H1 (cell line): ENCODE measurements around the gene SMYD3.

ENCODE experiments used
- BCL11A ChIP-seq, 2 experiments: IDR thresholded peaks; one replicate each; pipeline ENCODE4 v1.6.1; 2011; ENCODE audit warnings: low read depth in 2 of 2, low read length in 2 of 2, mild to moderate bottlenecking in 2 of 2
- CEBPB ChIP-seq: IDR thresholded peaks from 2 replicates; pipeline ENCODE4 v1.6.1; 2012; ENCODE audit warnings: low read depth, low read length
- CTCF ChIP-seq, 3 experiments: IDR thresholded peaks; 1 replicate in 2 of 3; 2 replicates in 1 of 3; pipeline versions ENCODE4 v1.5.1 to v1.6.1; 2011; ENCODE audit warnings: low read length in 3 of 3, mild to moderate bottlenecking in 3 of 3, inconsistent platforms in 2 of 3, low read depth in 1 of 3, moderate library complexity in 1 of 3; ENCODE audit not compliant: insufficient read depth in 1 of 3; ENCODE audit errors: control extremely low read depth in 1 of 3
- E2F6 ChIP-seq: IDR thresholded peaks from 2 replicates; pipeline ENCODE4 v1.6.1; 2012; ENCODE audit warnings: inconsistent platforms
- EP300 ChIP-seq, 2 experiments: IDR thresholded peaks; 1 replicate in 1 of 2; 2 replicates in 1 of 2; pipeline ENCODE4 v1.6.1; 2011 to 2012; ENCODE audit warnings: low read depth in 2 of 2, low read length in 2 of 2, mild to moderate bottlenecking in 2 of 2, borderline replicate concordance in 1 of 2, inconsistent platforms in 1 of 2, moderate library complexity in 1 of 2
- EZH2 ChIP-seq: fragments of 200-600 bp; sonication (generic); IDR thresholded peaks from 2 replicates; pipeline ENCODE4 v1.7.1; 2012; ENCODE audit warnings: low read depth, mild to moderate bottlenecking, moderate library complexity, low read length, inconsistent platforms; ENCODE audit not compliant: severe bottlenecking
- HDAC6 ChIP-seq: IDR thresholded peaks from one replicate; pipeline ENCODE4 v1.7.1; 2012; ENCODE audit warnings: low read depth, mild to moderate bottlenecking, inconsistent platforms, low read length, moderate library complexity
- KDM1A ChIP-seq: fragments of 200-600, 300-600 bp; sonication (generic); IDR thresholded peaks from 2 replicates; pipeline ENCODE4 v1.7.1; 2016; ENCODE audit warnings: mild to moderate bottlenecking, low read length, borderline replicate concordance
- POLR2A ChIP-seq, 2 experiments: IDR thresholded peaks; 1 replicate in 1 of 2; 2 replicates in 1 of 2; pipeline ENCODE4 v1.6.1; 2011; ENCODE audit warnings: low read depth in 2 of 2, low read length in 2 of 2, mild to moderate bottlenecking in 2 of 2; ENCODE audit errors: control extremely low read depth in 1 of 2
- POLR2AphosphoS5 ChIP-seq: IDR thresholded peaks from 2 replicates; pipeline ENCODE4 v1.6.1; 2011; ENCODE audit warnings: low read depth, low read length
- RAD21 ChIP-seq, 2 experiments: IDR thresholded peaks in 1 of 2; conservative IDR thresholded peaks in 1 of 2; 2 replicates each; pipeline ENCODE4 v1.6.1; 2011; ENCODE audit warnings: low read depth in 2 of 2, low read length in 2 of 2, improper control_type of control experiment in 1 of 2, inconsistent platforms in 1 of 2, mild to moderate bottlenecking in 1 of 2, moderate library complexity in 1 of 2
- SIN3A ChIP-seq, 2 experiments: IDR thresholded peaks in 1 of 2; conservative IDR thresholded peaks in 1 of 2; 2 replicates each; pipeline ENCODE4 v1.6.1; 2011 to 2012; ENCODE audit warnings: low read length in 2 of 2, improper control_type of control experiment in 1 of 2, low read depth in 1 of 2, mild to moderate bottlenecking in 1 of 2
- USF2 ChIP-seq: IDR thresholded peaks from 2 replicates; pipeline ENCODE4 v1.6.1; 2011; ENCODE audit warnings: low read length, improper control_type of control experiment
- ZNF274 ChIP-seq: IDR thresholded peaks from 2 replicates; pipeline ENCODE4 v1.7.0; 2012; ENCODE audit warnings: low read length, borderline replicate concordance; ENCODE audit errors: extremely low read depth

- TF ChIP-seq POLR2A (IDR thresholded peaks at IDR 0.05; ENCODE audit: control extremely low read depth in 1 of 2, low read depth in 2 of 2, low read length in 2 of 2) (no peak), EZH2 (no peak), CEBPB (no peak), E2F6 (no peak), CTCF (IDR thresholded peaks at IDR 0.05; ENCODE audit: control extremely low read depth in 1 of 3, insufficient read depth in 1 of 3, low read depth in 1 of 3, low read length in 3 of 3) (no peak), ZNF274 (no peak), HDAC6 (no peak), USF2 (no peak), SIN3A (conservative IDR thresholded peaks at IDR 0.05 in 1 of 2, IDR thresholded peaks at IDR 0.05 in 1 of 2; ENCODE audit: low read depth in 1 of 2, low read length in 2 of 2) (no peak), RAD21 (IDR thresholded peaks at IDR 0.05 in 1 of 2, conservative IDR thresholded peaks at IDR 0.05 in 1 of 2; ENCODE audit: low read depth in 2 of 2, low read length in 2 of 2) (no peak), POLR2AphosphoS5 (no peak), KDM1A (no peak), BCL11A (IDR thresholded peaks at IDR 0.05; ENCODE audit: low read depth in 2 of 2, low read length in 2 of 2) (no peak), EP300 (IDR thresholded peaks at IDR 0.05; ENCODE audit: borderline replicate concordance in 1 of 2, low read depth in 2 of 2, low read length in 2 of 2) (no peak)
These were observed 385.0 kb downstream of the SMYD3 start for GRCh38 chr1:246122071-246122470.
